ENCODE data around the gene MYO10.
"Not testable (repeated sequence)": the region's sequence is repeated elsewhere in the genome, so short reads cannot be mapped to it uniquely, and the experiment has no call there.

MYO10 gene

GRCh38 chr5:16773991-16774390 is 162.1 kb downstream of the MYO10 start:
- no peak for DNase-seq

GRCh38 chr5:16772556-16772955 is 163.5 kb downstream of the MYO10 start:
- DNase-seq = no peak

GRCh38 chr5:16768184-16768583 is 167.9 kb downstream of the MYO10 start:
- no peak for DNase-seq

GRCh38 chr5:16763211-16763610 is 172.9 kb downstream of the MYO10 start:
- no peak for DNase-seq

- DNase-seq = no peak
Observed at GRCh38 chr5:16759147-16759773, 176.8 kb downstream of the MYO10 start.

- no peak for DNase-seq
Observed at GRCh38 chr5:16757989-16758501, 178.0 kb downstream of the MYO10 start.

GRCh38 chr5:16757577-16757976 is 178.5 kb downstream of the MYO10 start:
- DNase-seq = not testable (repeated sequence)

GRCh38 chr5:16757146-16757545 is 178.9 kb downstream of the MYO10 start:
- no peak for DNase-seq

- DNase-seq = no peak
Observed at GRCh38 chr5:16756692-16757091, 179.4 kb downstream of the MYO10 start.

- no peak for DNase-seq
Observed at GRCh38 chr5:16755641-16756040, 180.4 kb downstream of the MYO10 start.

GRCh38 chr5:16754601-16755000 is 181.5 kb downstream of the MYO10 start:
- DNase-seq = no peak

GRCh38 chr5:16754086-16754485 is 182.0 kb downstream of the MYO10 start:
- DNase-seq = no peak

GRCh38 chr5:16750445-16750844 is 185.6 kb downstream of the MYO10 start:
- no peak for DNase-seq

- no peak for DNase-seq
Observed at GRCh38 chr5:16749626-16750025, 186.5 kb downstream of the MYO10 start.

- no peak for DNase-seq
Observed at GRCh38 chr5:16744164-16744880, 191.8 kb downstream of the MYO10 start.

- DNase-seq = no peak
Observed at GRCh38 chr5:16742938-16743337, 193.2 kb downstream of the MYO10 start.

GRCh38 chr5:16740811-16741392 is 195.2 kb downstream of the MYO10 start:
- DNase-seq = no peak

GRCh38 chr5:16740066-16740810 is 195.8 kb downstream of the MYO10 start:
- no peak for DNase-seq

- DNase-seq = not testable (repeated sequence)
Observed at GRCh38 chr5:16738393-16738792, 197.7 kb downstream of the MYO10 start.

GRCh38 chr5:16737620-16738364 is 198.3 kb downstream of the MYO10 start:
- no peak for DNase-seq

GRCh38 chr5:16737209-16737608 is 198.9 kb downstream of the MYO10 start:
- DNase-seq = no peak

- no peak for DNase-seq
Observed at GRCh38 chr5:16736158-16736995, 199.7 kb downstream of the MYO10 start.

All from 8988T (cell line).